ENCODE results near the gene SLC16A14. TPM values are rescaled to one million over a fixed set of nuclear protein-coding genes. Genes with fewer than 3 reads are reported as not detected.

SLC16A14 gene
- total RNA-seq, 3 donors from 2014 or later (not counting 1 experiment from before 2014, with no cell fraction given), result 0.10 to 0.52 (median 0.23) TPM

GRCh38 chr2:230068016-230068650 is 591 bp downstream of the SLC16A14 start:
- H3K27me3 ChIP-seq (ENCODE audit: control insufficient read depth, insufficient read depth, low read length), result no peaks in the 10 kb centered on the region
- H3K9me3 ChIP-seq (ENCODE audit: control insufficient read depth, insufficient read depth, low read length), result no peaks in the 10 kb centered on the region
- no peak overlapping the region for H3K27ac ChIP-seq (ENCODE audit: low read length)
- peak overlapping the region; percentile 91 for H3K4me3 Mint-ChIP-seq
- TF ChIP-seq CTCF (IDR thresholded peaks at IDR 0.05), result no peak
- H3K36me3 Mint-ChIP-seq, result no peaks in the 10 kb centered on the region
- DNase-seq, result peak; percentile 41 to 56
- H3K4me1 Mint-ChIP-seq, result peaks cover 24% of the 10 kb centered on the region in 2 donors
- H3K4me1 ChIP-seq (ENCODE audit: control insufficient read depth, insufficient read depth, low read length), result peaks cover 18% of the 10 kb centered on the region
- peak; percentile 41 to 66 (median 59) for ATAC-seq
- peak overlapping the region in 1 of 2 donors; percentile 75 for H3K27ac Mint-ChIP-seq
- intact Hi-C loops (cut with micrococcal nuclease), result loop anchor here (5.0 kb wide), 1 partner anchor 94 kb away; no protein-coding TSS in a partner anchor
- peaks cover 13 to 15% of the 10 kb centered on the region in 2 donors for H3K27me3 Mint-ChIP-seq (ENCODE audit: low read depth in 2 of 2)
- no peaks in the 10 kb centered on the region for H3K9me3 Mint-ChIP-seq
- H3K36me3 ChIP-seq (ENCODE audit: control insufficient read depth, insufficient read depth, low read length), result no peaks in the 10 kb centered on the region
- H3K4me3 ChIP-seq (ENCODE audit: low read length), result peak overlapping the region; percentile 54
- WGBS (ENCODE audit: insufficient coverage), result under 1% methylated on average over 60 of the region's 60 CpGs

- no peaks in the 10 kb centered on the region for H3K27me3 ChIP-seq (ENCODE audit: control insufficient read depth, insufficient read depth, low read length)
- H3K36me3 Mint-ChIP-seq, result no peaks in the 10 kb centered on the region
- no peak overlapping the region for H3K27ac ChIP-seq (ENCODE audit: low read length)
- no peak overlapping the region for H3K27ac Mint-ChIP-seq
- H3K9me3 ChIP-seq (ENCODE audit: control insufficient read depth, insufficient read depth, low read length), result no peaks in the 10 kb centered on the region
- H3K4me1 Mint-ChIP-seq, result no peaks in the 10 kb centered on the region
- no peak overlapping the region for H3K4me3 Mint-ChIP-seq
- no peaks in the 10 kb centered on the region for H3K9me3 Mint-ChIP-seq
- peaks cover 0 to 11% of the 10 kb centered on the region in 2 donors for H3K27me3 Mint-ChIP-seq (ENCODE audit: low read depth in 2 of 2)
- ATAC-seq (no peak), DNase-seq (no peak)
- no peaks in the 10 kb centered on the region for H3K36me3 ChIP-seq (ENCODE audit: control insufficient read depth, insufficient read depth, low read length)
- H3K4me1 ChIP-seq (ENCODE audit: control insufficient read depth, insufficient read depth, low read length), result no peaks in the 10 kb centered on the region
- H3K4me3 ChIP-seq (ENCODE audit: low read length), result no peak overlapping the region
- TF ChIP-seq CTCF (IDR thresholded peaks at IDR 0.05), result no peak
- intact Hi-C loops (cut with micrococcal nuclease), result no loop called here
- 83% methylated on average over 3 of the region's 3 CpGs for WGBS (ENCODE audit: insufficient coverage)
Observed at GRCh38 chr2:230060672-230061293, 7.9 kb downstream of the SLC16A14 start.

GRCh38 chr2:230053753-230054478 is 14.8 kb downstream of the SLC16A14 start:
- no peak overlapping the region for H3K27ac ChIP-seq (ENCODE audit: low read length)
- 91% methylated on average over 2 of the region's 2 CpGs for WGBS (ENCODE audit: insufficient coverage)
- no peaks in the 10 kb centered on the region for H3K27me3 Mint-ChIP-seq (ENCODE audit: low read depth in 2 of 2)
- ATAC-seq (no peak), DNase-seq (no peak)
- no peaks in the 10 kb centered on the region for H3K9me3 Mint-ChIP-seq
- no peaks in the 10 kb centered on the region for H3K27me3 ChIP-seq (ENCODE audit: control insufficient read depth, insufficient read depth, low read length)
- no peak overlapping the region for H3K4me3 ChIP-seq (ENCODE audit: low read length)
- no peaks in the 10 kb centered on the region for H3K36me3 ChIP-seq (ENCODE audit: control insufficient read depth, insufficient read depth, low read length)
- H3K9me3 ChIP-seq (ENCODE audit: control insufficient read depth, insufficient read depth, low read length), result no peaks in the 10 kb centered on the region
- H3K4me3 Mint-ChIP-seq, result no peak overlapping the region
- no peaks in the 10 kb centered on the region for H3K4me1 ChIP-seq (ENCODE audit: control insufficient read depth, insufficient read depth, low read length)
- no peak for TF ChIP-seq CTCF (IDR thresholded peaks at IDR 0.05)
- intact Hi-C loops (cut with micrococcal nuclease), result no loop called here
- H3K4me1 Mint-ChIP-seq, result no peaks in the 10 kb centered on the region
- no peaks in the 10 kb centered on the region for H3K36me3 Mint-ChIP-seq
- H3K27ac Mint-ChIP-seq, result no peak overlapping the region

Measured in natural killer cell (primary cell).